ENCODE results near the gene TK2.

The TK2 gene

GRCh38 chr16:66479661-66480264 lies 70.2 kb downstream of the TK2 start:
- H3K27ac ChIP-seq = no peak overlapping the region
- ChIA-PET CTCF (interaction anchor here (0.7 to 1.1 kb wide), 4 partner anchors 17 to 103 kb away, joined by 3 read pairs; no protein-coding TSS in a partner anchor), POLR2A (ENCODE audit: low non-redundant PET) (no interaction called here)
- DNase-seq (ENCODE audit: low spot score) = no peak
- no peak for TF ChIP-seq CTCF (conservative IDR thresholded peaks at IDR 0.05; ENCODE audit: low read depth)

GRCh38 chr16:66478733-66479511 lies 71.0 kb downstream of the TK2 start:
- H3K27ac ChIP-seq = no peak overlapping the region; the same call in 1 of the 2 replicates
- peak; percentile 60 for TF ChIP-seq CTCF (conservative IDR thresholded peaks at IDR 0.05; ENCODE audit: low read depth)
- ChIA-PET POLR2A (ENCODE audit: low non-redundant PET) (no interaction called here), CTCF (interaction anchor here (0.6 to 1.1 kb wide), 5 partner anchors 16 to 130 kb away, joined by 3 to 7 read pairs (median 3); no protein-coding TSS in a partner anchor)
- DNase-seq (ENCODE audit: low spot score) = peak; percentile 52

- no peak for TF ChIP-seq CTCF (conservative IDR thresholded peaks at IDR 0.05; ENCODE audit: low read depth)
- H3K27ac ChIP-seq = no peak overlapping the region
- DNase-seq (ENCODE audit: low spot score) = no peak
- ChIA-PET CTCF (interaction anchor here (0.7 kb wide), 1 partner anchor 67 kb away, joined by 3 read pairs; no protein-coding TSS in a partner anchor), POLR2A (ENCODE audit: low non-redundant PET) (no interaction called here)
Measured at GRCh38 chr16:66477028-66477515, 72.8 kb downstream of the TK2 start.

- H3K27ac ChIP-seq = no peak overlapping the region
- CTCF ChIA-PET = interaction anchor here (0.6 kb wide), 1 partner anchor 373 kb away, joined by 4 read pairs; no protein-coding TSS in a partner anchor
- no peak for TF ChIP-seq CTCF (conservative IDR thresholded peaks at IDR 0.05; ENCODE audit: low read depth)
- POLR2A ChIA-PET (ENCODE audit: low non-redundant PET) = no interaction called here
- DNase-seq (ENCODE audit: low spot score) = no peak
Measured at GRCh38 chr16:66476328-66477027, 73.4 kb downstream of the TK2 start.

GRCh38 chr16:66475232-66475631 lies 74.7 kb downstream of the TK2 start:
- no peak for DNase-seq (ENCODE audit: low spot score)
- H3K27ac ChIP-seq = no peak overlapping the region
- TF ChIP-seq CTCF (conservative IDR thresholded peaks at IDR 0.05; ENCODE audit: low read depth) = no peak
- CTCF ChIA-PET = interaction anchor here (0.8 kb wide), 1 partner anchor 69 kb away, joined by 3 read pairs; no protein-coding TSS in a partner anchor
- POLR2A ChIA-PET (ENCODE audit: low non-redundant PET) = no interaction called here

- CTCF ChIA-PET = no interaction called here
- H3K27ac ChIP-seq = no peak overlapping the region
- no peak for DNase-seq (ENCODE audit: low spot score)
- POLR2A ChIA-PET (ENCODE audit: low non-redundant PET) = no interaction called here
- no peak for TF ChIP-seq CTCF (conservative IDR thresholded peaks at IDR 0.05; ENCODE audit: low read depth)
Measured at GRCh38 chr16:66474750-66475199, 75.1 kb downstream of the TK2 start.

Data from RWPE1 (cell line).